KBM-7 (cell line): Measurements from ENCODE around the gene SUZ12.
"Not testable (repeated sequence)": the region's sequence is repeated elsewhere in the genome, so short reads cannot be mapped to it uniquely, and the experiment has no call there.

Source experiments
- DNase-seq: peaks from one replicate; pipeline ENCODE4 v3.0.0-alpha.2; 2015
- in situ Hi-C: fragments of 300-500 bp; cut with MboI; formaldehyde crosslinking; loops from 2 replicates; pipeline ENCODE4 v1.14.3; 2020; ENCODE audit warnings: low sequenced_read_pairs, low pct_unique_long_range_greater_than_20kb, mixed read lengths

The SUZ12 gene

GRCh38 chr17:32020943-32021614 lies 84.3 kb downstream of the SUZ12 start:
- no peak for DNase-seq
- in situ Hi-C loops: no loop called here

GRCh38 chr17:32021615-32021955 lies 84.8 kb downstream of the SUZ12 start:
- DNase-seq: no peak
- in situ Hi-C loops: no loop called here

- in situ Hi-C loops, DNase-seq: not testable (repeated sequence)
Observed at GRCh38 chr17:32022554-32022953, 85.7 kb downstream of the SUZ12 start.

GRCh38 chr17:32027271-32027670 lies 90.5 kb downstream of the SUZ12 start:
- in situ Hi-C loops: not testable (repeated sequence)

GRCh38 chr17:32033223-32033622 lies 96.4 kb downstream of the SUZ12 start:
- in situ Hi-C loops: no loop called here
- no peak for DNase-seq

More at GRCh38 chr17:32027271-32027670, 90.5 kb downstream of the SUZ12 start:
- DNase-seq: not testable (repeated sequence)

GRCh38 chr17:32033812-32034211 lies 97.0 kb downstream of the SUZ12 start:
- in situ Hi-C loops, DNase-seq: not testable (repeated sequence)

GRCh38 chr17:32040246-32040645 lies 103.4 kb downstream of the SUZ12 start:
- DNase-seq, in situ Hi-C loops: not testable (repeated sequence)

- in situ Hi-C loops, DNase-seq: not testable (repeated sequence)
Observed at GRCh38 chr17:32041306-32041875, 104.6 kb downstream of the SUZ12 start.

GRCh38 chr17:32042266-32042665 lies 105.5 kb downstream of the SUZ12 start:
- in situ Hi-C loops: not testable (repeated sequence)

GRCh38 chr17:32045611-32046010 lies 108.8 kb downstream of the SUZ12 start:
- DNase-seq, in situ Hi-C loops: not testable (repeated sequence)

More at GRCh38 chr17:32042266-32042665, 105.5 kb downstream of the SUZ12 start:
- DNase-seq: not testable (repeated sequence)

- in situ Hi-C loops: not testable (repeated sequence)
Observed at GRCh38 chr17:32047663-32048062, 110.9 kb downstream of the SUZ12 start.

More at GRCh38 chr17:32047663-32048062, 110.9 kb downstream of the SUZ12 start:
- DNase-seq: not testable (repeated sequence)
